ENCODE data around the gene ACRV1. TPM values are rescaled to one million over a fixed set of nuclear protein-coding genes. Genes with fewer than 3 reads are reported as not detected.

Gene ACRV1
- total RNA-seq, 2 experiments from 2014 or later: not detected

GRCh38 chr11:125663910-125664309 lies 16.7 kb downstream of the ACRV1 start:
- ChIA-PET CTCF (no interaction called here), POLR2A (no interaction called here)

GRCh38 chr11:125662689-125663088 lies 18.0 kb downstream of the ACRV1 start:
- CTCF ChIA-PET: no interaction called here
- POLR2A ChIA-PET: no interaction called here

GRCh38 chr11:125649465-125650166 lies 31.0 kb downstream of the ACRV1 start:
- CTCF ChIA-PET: no interaction called here
- POLR2A ChIA-PET: interaction anchor here (0.7 kb wide), 1 partner anchor 136 kb away, joined by 4 read pairs; no protein-coding TSS in a partner anchor

GRCh38 chr11:125645871-125646270 lies 34.8 kb downstream of the ACRV1 start:
- CTCF ChIA-PET: no interaction called here
- POLR2A ChIA-PET: no interaction called here

GRCh38 chr11:125638315-125638714 lies 42.3 kb downstream of the ACRV1 start:
- ChIA-PET CTCF (no interaction called here), POLR2A (no interaction called here)

GRCh38 chr11:125637840-125638239 lies 42.8 kb downstream of the ACRV1 start:
- ChIA-PET CTCF (no interaction called here), POLR2A (no interaction called here)

GRCh38 chr11:125627236-125627910 lies 53.3 kb downstream of the ACRV1 start:
- POLR2A ChIA-PET: no interaction called here
- CTCF ChIA-PET: no interaction called here

GRCh38 chr11:125626288-125626950 lies 54.2 kb downstream of the ACRV1 start:
- ChIA-PET POLR2A (interaction anchor here (0.7 to 2.5 kb wide), 4 partner anchors 34 to 515 kb away, joined by 3 to 16 read pairs (median 9); partner anchors contain the start of genes EI24, HYLS1, STT3A and TMEM218), CTCF (interaction anchor here (2.3 kb wide), 1 partner anchor 34 kb away, joined by 11 read pairs; the partner anchor contains the start of gene STT3A)

- POLR2A ChIA-PET: interaction anchor here (0.7 to 2.5 kb wide), 5 partner anchors 33 to 514 kb away, joined by 3 to 16 read pairs (median 8); partner anchors contain the start of genes EI24, HYLS1, STT3A and TMEM218
- CTCF ChIA-PET: interaction anchor here (1.0 to 2.3 kb wide), 2 partner anchors 33 to 56 kb away, joined by 4 to 11 read pairs; partner anchors contain the start of genes EI24 and STT3A
Observed at GRCh38 chr11:125625630-125626287, 54.9 kb downstream of the ACRV1 start.

GRCh38 chr11:125625225-125625629 lies 55.4 kb downstream of the ACRV1 start:
- POLR2A ChIA-PET: interaction anchor here (1.3 to 2.5 kb wide), 3 partner anchors 33 to 262 kb away, joined by 8 to 16 read pairs (median 13); partner anchors contain the start of genes EI24, HYLS1 and STT3A
- CTCF ChIA-PET: interaction anchor here (1.0 to 2.3 kb wide), 2 partner anchors 32 to 55 kb away, joined by 4 to 11 read pairs; partner anchors contain the start of genes EI24 and STT3A

GRCh38 chr11:125624756-125625213 lies 55.9 kb downstream of the ACRV1 start, which contains the start of gene CHEK1:
CHEK1 (plus strand) TSS chr11:125625163; CDS start chr11:125626769, 1,606 bp downstream.
- ChIA-PET POLR2A (interaction anchor here (1.3 to 2.5 kb wide), 3 partner anchors 32 to 263 kb away, joined by 8 to 16 read pairs (median 13); partner anchors contain the start of genes EI24, HYLS1 and STT3A), CTCF (interaction anchor here (2.3 kb wide), 1 partner anchor 32 kb away, joined by 11 read pairs; the partner anchor contains the start of gene STT3A)

- POLR2A ChIA-PET: interaction anchor here (0.7 kb wide), 1 partner anchor 29 kb away, joined by 3 read pairs; no protein-coding TSS in a partner anchor
- CTCF ChIA-PET: no interaction called here
Observed at GRCh38 chr11:125623064-125623463, 57.6 kb downstream of the ACRV1 start.

- CTCF ChIA-PET: no interaction called here
Observed at GRCh38 chr11:125621995-125622394, 58.7 kb downstream of the ACRV1 start.

More at GRCh38 chr11:125621995-125622394, 58.7 kb downstream of the ACRV1 start:
- POLR2A ChIA-PET: interaction anchor here (1.2 kb wide), 1 partner anchor 52 kb away, joined by 4 read pairs; the partner anchor contains the start of gene EI24

Other genes with a start within 250 kb of the ACRV1 start
- 1 to 10 TPM; 1.7 to 3.2 TPM for gene FEZ1, start 184.6 kb downstream of the ACRV1 start, total RNA-seq
- 10 to 100 TPM; 59.7 to 63.2 TPM for gene EI24, start 111.4 kb downstream of the ACRV1 start, total RNA-seq
- 100 to 1,000 TPM; 144 to 151 TPM for gene STT3A, start 88.0 kb downstream of the ACRV1 start, total RNA-seq
- 100 to 1,000 TPM; 149 to 152 TPM for gene CHEK1, start 55.7 kb downstream of the ACRV1 start, total RNA-seq
- gene PATE1, start 65.4 kb upstream of the ACRV1 start, total RNA-seq: not detected
- gene PATE2, start 98.0 kb upstream of the ACRV1 start, total RNA-seq: not detected
- not detected for gene PATE3, start 107.3 kb upstream of the ACRV1 start, total RNA-seq
- gene PATE4, start 152.5 kb upstream of the ACRV1 start, total RNA-seq: not detected
- 1 to 10 TPM; 5.2 to 5.7 TPM for gene HYLS1, start 206.8 kb upstream of the ACRV1 start, total RNA-seq
- gene PUS3, start 222.4 kb upstream of the ACRV1 start, total RNA-seq: 10 to 100 TPM; 18.0 to 18.3 TPM
- gene DDX25, start 223.7 kb upstream of the ACRV1 start, total RNA-seq: under 1 TPM in 1 of 2 experiments, not detected in 1; 0.27 TPM